RPMI8226 (cell line): Measurements from ENCODE around the gene TPPP2.

ENCODE experiments used
- DNase-seq: peaks from one replicate; pipeline ENCODE4 v3.0.0-alpha.2; 2015

The TPPP2 gene

DNA sequence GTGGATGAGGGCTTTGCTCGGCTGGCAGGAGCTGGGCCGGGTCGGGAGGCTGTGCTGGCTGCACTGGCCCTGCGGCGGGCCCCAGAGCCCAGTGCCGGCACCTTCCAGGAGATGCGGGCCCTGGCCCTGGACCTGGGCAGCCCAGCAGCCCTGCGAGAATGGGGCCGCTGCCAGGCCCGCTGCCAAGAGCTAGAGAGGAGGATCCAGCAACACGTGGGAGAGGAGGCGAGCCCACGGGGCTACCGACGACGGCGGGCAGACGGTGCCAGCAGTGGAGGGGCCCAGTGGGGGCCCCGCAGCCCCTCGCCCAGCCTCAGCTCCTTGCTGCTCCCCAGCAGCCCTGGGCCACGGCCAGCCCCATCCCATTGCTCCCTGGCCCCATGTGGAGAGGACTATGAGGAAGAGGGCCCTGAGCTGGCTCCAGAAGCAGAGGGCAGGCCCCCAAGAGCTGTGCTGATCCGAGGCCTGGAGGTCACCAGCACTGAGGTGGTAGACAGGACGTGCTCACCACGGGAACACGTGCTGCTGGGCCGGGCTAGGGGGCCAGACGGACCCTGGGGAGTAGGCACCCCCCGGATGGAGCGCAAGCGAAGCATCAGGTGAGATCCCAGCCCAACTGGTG, 51.6 kb downstream of the TPPP2 start:
- no peak for DNase-seq
